ENCODE results near the gene ZNF462. TPM values are rescaled to one million over a fixed set of nuclear protein-coding genes. Genes with fewer than 3 reads are reported as not detected.

The ZNF462 gene
- total RNA-seq, 2 donors from 2014 or later = 41.4 to 54.4 TPM

- Histone ChIP-seq H3K4me3 (no peak overlapping the region), H3K27ac (peak overlapping the region in 1 of 2 donors; percentile 50), H3K27me3 (replicated peaks; ENCODE audit: insufficient read depth) (no peaks in the 10 kb centered on the region), H3K36me3 (no peaks in the 10 kb centered on the region), H3K9me3 (no peaks in the 10 kb centered on the region), H3K4me1 (replicated peaks) (no peaks in the 10 kb centered on the region)
- TF ChIP-seq CTCF (IDR thresholded peaks at IDR 0.05) = no peak
- peak; percentile 69 for TF ChIP-seq POLR2AphosphoS5 (IDR thresholded peaks at IDR 0.05)
- TF ChIP-seq POLR2A (IDR thresholded peaks at IDR 0.05) = no peak
- 71% methylated on average over 4 of the region's 4 CpGs for WGBS
- intact Hi-C loops (cut with DNase I) = no loop called here
- DNase-seq (ENCODE audit: low spot score) = no peak
Observed at GRCh38 chr9:106964822-106965525, 102.0 kb downstream of the ZNF462 start.

- Histone ChIP-seq H3K9me3 (no peaks in the 10 kb centered on the region), H3K27me3 (replicated peaks; ENCODE audit: insufficient read depth) (no peaks in the 10 kb centered on the region), H3K4me1 (replicated peaks) (no peaks in the 10 kb centered on the region), H3K4me3 (no peak overlapping the region), H3K27ac (no peak overlapping the region), H3K36me3 (no peaks in the 10 kb centered on the region)
- no peak for DNase-seq (ENCODE audit: low spot score)
- intact Hi-C loops (cut with DNase I) = no loop called here
- TF ChIP-seq POLR2AphosphoS5 (IDR thresholded peaks at IDR 0.05) (no peak), CTCF (IDR thresholded peaks at IDR 0.05) (no peak), POLR2A (IDR thresholded peaks at IDR 0.05) (no peak)
- WGBS = 48% methylated on average over 1 of the region's 1 CpG
Observed at GRCh38 chr9:106966481-106966880, 103.5 kb downstream of the ZNF462 start.

- no peaks in the 10 kb centered on the region for H3K36me3 ChIP-seq
- H3K27ac ChIP-seq = no peak overlapping the region
- H3K4me3 ChIP-seq = no peak overlapping the region
- no peaks in the 10 kb centered on the region for H3K27me3 ChIP-seq (replicated peaks; ENCODE audit: insufficient read depth)
- DNase-seq (ENCODE audit: low spot score) = no peak
- no peaks in the 10 kb centered on the region for H3K9me3 ChIP-seq
- H3K4me1 ChIP-seq (replicated peaks) = no peaks in the 10 kb centered on the region
- TF ChIP-seq POLR2AphosphoS5 (IDR thresholded peaks at IDR 0.05) = no peak
- TF ChIP-seq POLR2A (IDR thresholded peaks at IDR 0.05) = no peak
- no peak for TF ChIP-seq CTCF (IDR thresholded peaks at IDR 0.05)
- intact Hi-C loops (cut with DNase I) = no loop called here
Observed at GRCh38 chr9:106969696-106970095, 106.7 kb downstream of the ZNF462 start.

- intact Hi-C loops (cut with DNase I) = no loop called here
- TF ChIP-seq POLR2AphosphoS5 (IDR thresholded peaks at IDR 0.05) (no peak), POLR2A (IDR thresholded peaks at IDR 0.05) (no peak), CTCF (IDR thresholded peaks at IDR 0.05) (no peak)
- no peak overlapping the region for H3K4me3 ChIP-seq
- no peaks in the 10 kb centered on the region for H3K4me1 ChIP-seq (replicated peaks)
- H3K9me3 ChIP-seq = no peaks in the 10 kb centered on the region
- H3K27me3 ChIP-seq (replicated peaks; ENCODE audit: insufficient read depth) = no peaks in the 10 kb centered on the region
- WGBS = 76% methylated on average over 9 of the region's 9 CpGs
- peaks cover 0 to under 1% of the 10 kb centered on the region in 2 donors for H3K36me3 ChIP-seq
- H3K27ac ChIP-seq = no peak overlapping the region
- DNase-seq (ENCODE audit: low spot score) = no peak
Observed at GRCh38 chr9:106970219-106970975, 107.4 kb downstream of the ZNF462 start.
